Glutamatergic neuron (in vitro differentiated cells): ENCODE results near the gene BARD1. TPM values are rescaled to one million over a fixed set of nuclear protein-coding genes. Genes with fewer than 3 reads are reported as not detected.
"Not testable (repeated sequence)": the region's sequence is repeated elsewhere in the genome, so short reads cannot be mapped to it uniquely, and the experiment has no call there.

Experiments
- DNase-seq: peaks from one replicate; pipeline ENCODE4 v3.0.0; 2022
- H3K27ac Mint-ChIP-seq: one replicate; pipeline ENCODE4 v1.8.0; 2020; ENCODE audit warnings: mild to moderate bottlenecking, mixed read lengths, inconsistent platforms; ENCODE audit not compliant: unreplicated experiment
- H3K27me3 Mint-ChIP-seq: one replicate; pipeline ENCODE4 v1.8.0; 2020; ENCODE audit warnings: mild to moderate bottlenecking, moderate library complexity, mixed read lengths, inconsistent platforms; ENCODE audit not compliant: unreplicated experiment
- H3K36me3 Mint-ChIP-seq: one replicate; pipeline ENCODE4 v1.8.0; 2020; ENCODE audit warnings: mild to moderate bottlenecking, mixed read lengths, inconsistent platforms; ENCODE audit not compliant: unreplicated experiment
- H3K4me1 Mint-ChIP-seq: one replicate; pipeline ENCODE4 v1.8.0; 2020; ENCODE audit warnings: mild to moderate bottlenecking, low read depth, mixed read lengths, inconsistent platforms; ENCODE audit not compliant: unreplicated experiment
- H3K4me3 Mint-ChIP-seq: one replicate; pipeline ENCODE4 v1.8.0; 2020; ENCODE audit warnings: mild to moderate bottlenecking, mixed read lengths, inconsistent platforms; ENCODE audit not compliant: unreplicated experiment
- H3K9me3 Mint-ChIP-seq: one replicate; pipeline ENCODE4 v1.8.0; 2020; ENCODE audit warnings: mild to moderate bottlenecking, moderate library complexity, mixed read lengths, inconsistent platforms; ENCODE audit not compliant: unreplicated experiment
- CTCF ChIP-seq: fragments of 200-600 bp; sonication (generic); IDR thresholded peaks from one replicate; pipeline ENCODE4 v1.5.0; 2021; ENCODE audit not compliant: partially characterized antibody, unreplicated experiment
- total RNA-seq: library from RNA; stranded (reverse); fragmentation: NEBNext Ultra II Directional; extraction: Animal tissue kit (Norgen Biotek cat#: 25700); gene quantifications from one replicate; pipeline ENCODE4 v1.2.1, GENCODE V29; 2021; ENCODE audit not compliant: unreplicated experiment

Gene BARD1
- total RNA-seq, 1 donor from 2014 or later, result 33.6 TPM

GRCh38 chr2:214800180-214800579 lies 9.3 kb downstream of the BARD1 start:
- Mint-ChIP-seq H3K27ac (no peak overlapping the region), H3K4me3 (no peak overlapping the region), H3K4me1 (peaks cover 17% of the 10 kb centered on the region), H3K27me3 (peaks cover 2% of the 10 kb centered on the region), H3K36me3 (no peaks in the 10 kb centered on the region), H3K9me3 (no peaks in the 10 kb centered on the region)
- DNase-seq, result no peak
- TF ChIP-seq CTCF, result no peak

- Mint-ChIP-seq H3K4me3 (no peak overlapping the region), H3K27ac (no peak overlapping the region), H3K4me1 (peaks cover 5% of the 10 kb centered on the region), H3K9me3 (no peaks in the 10 kb centered on the region), H3K27me3 (no peaks in the 10 kb centered on the region), H3K36me3 (no peaks in the 10 kb centered on the region)
- TF ChIP-seq CTCF, result no peak
- DNase-seq, result no peak
These were observed 12.6 kb downstream of the BARD1 start for GRCh38 chr2:214796911-214797310.

GRCh38 chr2:214783181-214783580 lies 26.3 kb downstream of the BARD1 start:
- H3K27me3 Mint-ChIP-seq, DNase-seq, H3K27ac Mint-ChIP-seq, H3K36me3 Mint-ChIP-seq, H3K9me3 Mint-ChIP-seq, H3K4me3 Mint-ChIP-seq, H3K4me1 Mint-ChIP-seq: not testable (repeated sequence)

GRCh38 chr2:214782671-214783070 lies 26.8 kb downstream of the BARD1 start:
- TF ChIP-seq CTCF, result no peak
- no peaks in the 10 kb centered on the region for H3K27me3 Mint-ChIP-seq
- H3K9me3 Mint-ChIP-seq, result peaks cover 1% of the 10 kb centered on the region
- H3K4me1 Mint-ChIP-seq, result peaks cover 2% of the 10 kb centered on the region
- DNase-seq, result no peak
- no peak overlapping the region for H3K27ac Mint-ChIP-seq
- peaks cover 4% of the 10 kb centered on the region for H3K36me3 Mint-ChIP-seq
- H3K4me3 Mint-ChIP-seq, result no peak overlapping the region

- Mint-ChIP-seq H3K4me1 (no peaks in the 10 kb centered on the region), H3K27me3 (no peaks in the 10 kb centered on the region), H3K4me3 (no peak overlapping the region), H3K27ac (no peak overlapping the region), H3K9me3 (peaks cover 1% of the 10 kb centered on the region), H3K36me3 (peaks cover 4% of the 10 kb centered on the region)
- no peak for DNase-seq
- TF ChIP-seq CTCF, result no peak
These were observed 28.3 kb downstream of the BARD1 start for GRCh38 chr2:214781226-214781625.

- no peaks in the 10 kb centered on the region for H3K9me3 Mint-ChIP-seq
- DNase-seq, result no peak
- H3K4me3 Mint-ChIP-seq, result no peak overlapping the region
- H3K27me3 Mint-ChIP-seq, result no peaks in the 10 kb centered on the region
- TF ChIP-seq CTCF, result no peak
- no peaks in the 10 kb centered on the region for H3K4me1 Mint-ChIP-seq
- H3K36me3 Mint-ChIP-seq, result peaks cover 9% of the 10 kb centered on the region
- no peak overlapping the region for H3K27ac Mint-ChIP-seq
These were observed 33.5 kb downstream of the BARD1 start for GRCh38 chr2:214775971-214776370.
